ENCODE results near the gene FAM120A. TPM values are rescaled to one million over a fixed set of nuclear protein-coding genes. Genes with fewer than 3 reads are reported as not detected.

Gene FAM120A
- total RNA-seq, 1 experiment from 2014 or later = 89.6 TPM

DNA sequence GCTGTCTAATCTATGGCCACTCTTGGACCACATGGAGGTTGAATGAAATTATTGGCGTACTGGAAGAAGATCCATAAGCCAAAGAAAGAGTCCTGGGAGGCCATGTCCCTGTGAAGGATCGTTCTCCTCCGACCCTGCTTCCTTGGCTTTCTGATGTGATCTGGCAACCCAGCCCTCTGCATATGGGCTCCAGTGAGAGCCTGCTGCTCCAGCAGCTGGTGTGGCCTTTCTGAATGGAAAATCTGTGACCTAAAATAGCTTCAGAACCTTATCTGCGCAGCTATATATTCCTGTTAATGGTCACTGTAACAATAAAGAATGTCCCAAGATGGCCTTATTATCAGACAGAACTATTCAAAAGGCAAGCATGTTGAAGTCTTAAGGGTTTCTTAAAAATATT, 84.7 kb downstream of the FAM120A start:
- Histone ChIP-seq H3K4me2 (ENCODE audit: low read length) (no peak overlapping the region), H3K79me2 (ENCODE audit: low read length) (no peaks in the 10 kb centered on the region)

DNA sequence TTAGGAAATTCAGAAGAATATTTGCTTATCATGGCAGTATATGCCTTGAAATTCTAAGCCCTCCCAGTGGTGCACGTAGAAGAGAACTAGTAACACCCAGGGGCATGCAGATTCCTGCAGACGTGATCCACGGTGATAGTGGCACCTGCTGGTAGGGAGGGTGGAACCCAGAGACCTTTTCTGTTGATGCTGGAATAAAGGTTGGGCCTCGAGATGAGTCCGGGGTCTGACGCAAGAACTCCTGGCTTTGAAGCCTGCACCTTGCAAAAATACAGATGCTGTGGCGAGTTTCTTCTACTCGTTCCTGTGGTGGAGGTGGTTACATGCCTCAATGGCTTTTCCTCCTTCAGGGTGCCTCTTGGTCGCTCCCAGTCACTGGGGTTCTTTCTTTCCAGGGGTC, 85.4 kb downstream of the FAM120A start:
- ATAC-seq (no peak), DNase-seq (no peak)
- no peaks in the 10 kb centered on the region for H3K4me1 ChIP-seq (ENCODE audit: insufficient read depth, low read length)
- no peak overlapping the region for H3K9ac ChIP-seq (ENCODE audit: low read length)
- intact Hi-C loops (cut with micrococcal nuclease) = no loop called here
- H4K20me1 ChIP-seq (ENCODE audit: low read length) = no peaks in the 10 kb centered on the region
- CTCF ChIA-PET = no interaction called here
- no peaks in the 10 kb centered on the region for H3F3A ChIP-seq (ENCODE audit: low read length, unreplicated experiment)
- H3K4me3 ChIP-seq (ENCODE audit: low read length) = no peak overlapping the region
- H3K36me3 ChIP-seq (ENCODE audit: low read depth, low read length) = peaks cover 25% of the 10 kb centered on the region
- no peaks in the 10 kb centered on the region for H3K27me3 ChIP-seq (ENCODE audit: low read length)
- no peak overlapping the region for H3K4me2 ChIP-seq (ENCODE audit: low read length)
- H3K79me2 ChIP-seq (ENCODE audit: low read length) = no peaks in the 10 kb centered on the region
- TF ChIP-seq EZH2 (IDR thresholded peaks at IDR 0.05; ENCODE audit: low read length, unreplicated experiment) (no peak), EZH2phosphoT487 (IDR thresholded peaks at IDR 0.05; ENCODE audit: borderline replicate concordance, low read length) (no peak)
- TF ChIP-seq, protein P1, sequence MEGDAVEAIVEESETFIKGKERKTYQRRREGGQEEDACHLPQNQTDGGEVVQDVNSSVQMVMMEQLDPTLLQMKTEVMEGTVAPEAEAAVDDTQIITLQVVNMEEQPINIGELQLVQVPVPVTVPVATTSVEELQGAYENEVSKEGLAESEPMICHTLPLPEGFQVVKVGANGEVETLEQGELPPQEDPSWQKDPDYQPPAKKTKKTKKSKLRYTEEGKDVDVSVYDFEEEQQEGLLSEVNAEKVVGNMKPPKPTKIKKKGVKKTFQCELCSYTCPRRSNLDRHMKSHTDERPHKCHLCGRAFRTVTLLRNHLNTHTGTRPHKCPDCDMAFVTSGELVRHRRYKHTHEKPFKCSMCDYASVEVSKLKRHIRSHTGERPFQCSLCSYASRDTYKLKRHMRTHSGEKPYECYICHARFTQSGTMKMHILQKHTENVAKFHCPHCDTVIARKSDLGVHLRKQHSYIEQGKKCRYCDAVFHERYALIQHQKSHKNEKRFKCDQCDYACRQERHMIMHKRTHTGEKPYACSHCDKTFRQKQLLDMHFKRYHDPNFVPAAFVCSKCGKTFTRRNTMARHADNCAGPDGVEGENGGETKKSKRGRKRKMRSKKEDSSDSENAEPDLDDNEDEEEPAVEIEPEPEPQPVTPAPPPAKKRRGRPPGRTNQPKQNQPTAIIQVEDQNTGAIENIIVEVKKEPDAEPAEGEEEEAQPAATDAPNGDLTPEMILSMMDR (conservative IDR thresholded peaks at IDR 0.05; ENCODE audit: low read depth, low read length) = no peak
- no peaks in the 10 kb centered on the region for H3K9me3 ChIP-seq (ENCODE audit: low read length)
- no peak overlapping the region for H3K27ac ChIP-seq (ENCODE audit: low read length)
- no TSS peak for BruUV-seq (replicated peaks)
- no peaks in the 10 kb centered on the region for H3K9me2 ChIP-seq (replicated peaks; ENCODE audit: low read length)
- POLR2A ChIA-PET (ENCODE audit: unreplicated experiment) = no interaction called here
- H2AFZ ChIP-seq (ENCODE audit: low read length) = no peak overlapping the region

More for the DNA sequence above, 84.7 kb downstream of the FAM120A start:
- peaks cover 26% of the 10 kb centered on the region for H3K36me3 ChIP-seq (ENCODE audit: low read depth, low read length)
- intact Hi-C loops (cut with micrococcal nuclease) = no loop called here
- no peaks in the 10 kb centered on the region for H3K9me2 ChIP-seq (replicated peaks; ENCODE audit: low read length)
- no peaks in the 10 kb centered on the region for H3K4me1 ChIP-seq (ENCODE audit: insufficient read depth, low read length)
- H2AFZ ChIP-seq (ENCODE audit: low read length) = no peak overlapping the region
- no peaks in the 10 kb centered on the region for H3F3A ChIP-seq (ENCODE audit: low read length, unreplicated experiment)
- no peak overlapping the region for H3K27ac ChIP-seq (ENCODE audit: low read length)
- DNase-seq (no peak), ATAC-seq (no peak)
- ChIA-PET POLR2A (ENCODE audit: unreplicated experiment) (no interaction called here), CTCF (no interaction called here)
- no peaks in the 10 kb centered on the region for H3K27me3 ChIP-seq (ENCODE audit: low read length)
- TF ChIP-seq EZH2phosphoT487 (IDR thresholded peaks at IDR 0.05; ENCODE audit: borderline replicate concordance, low read length) (no peak), EZH2 (IDR thresholded peaks at IDR 0.05; ENCODE audit: low read length, unreplicated experiment) (no peak)
- TF ChIP-seq, protein P1 (conservative IDR thresholded peaks at IDR 0.05; ENCODE audit: low read depth, low read length) = no peak
- H3K9me3 ChIP-seq (ENCODE audit: low read length) = no peaks in the 10 kb centered on the region
- H3K9ac ChIP-seq (ENCODE audit: low read length) = no peak overlapping the region
- no TSS peak for BruUV-seq (replicated peaks)
- no peaks in the 10 kb centered on the region for H4K20me1 ChIP-seq (ENCODE audit: low read length)
- no peak overlapping the region for H3K4me3 ChIP-seq (ENCODE audit: low read length)

DNA sequence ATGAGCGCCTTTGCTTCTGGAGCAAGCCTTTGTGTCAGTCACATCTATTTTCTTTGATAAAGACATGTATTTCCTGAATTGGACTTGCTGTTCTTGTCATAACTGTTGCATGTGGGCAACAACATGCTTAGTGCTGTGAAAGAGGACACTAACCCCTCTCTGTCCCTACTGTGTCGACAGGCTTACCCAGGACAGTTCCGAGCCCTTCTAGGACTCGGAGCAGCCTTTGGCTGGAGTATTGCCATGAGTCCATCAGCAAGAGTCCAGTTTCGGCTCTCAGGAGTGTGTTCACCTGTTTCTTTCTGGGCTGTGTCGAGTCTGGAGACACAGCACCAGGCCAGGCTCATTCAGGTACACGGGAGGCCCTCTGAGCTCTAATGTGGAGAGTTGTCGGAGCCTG, 88.8 kb downstream of the FAM120A start:
- intact Hi-C loops (cut with micrococcal nuclease) = no loop called here
- Histone ChIP-seq H3K4me1 (ENCODE audit: insufficient read depth, low read length) (no peaks in the 10 kb centered on the region), H3K9me2 (replicated peaks; ENCODE audit: low read length) (no peaks in the 10 kb centered on the region), H3K79me2 (ENCODE audit: low read length) (no peaks in the 10 kb centered on the region), H3F3A (ENCODE audit: low read length, unreplicated experiment) (no peaks in the 10 kb centered on the region), H3K4me3 (ENCODE audit: low read length) (no peak overlapping the region), H3K27ac (ENCODE audit: low read length) (no peak overlapping the region), H4K20me1 (ENCODE audit: low read length) (no peaks in the 10 kb centered on the region), H3K9ac (ENCODE audit: low read length) (no peak overlapping the region), H3K4me2 (ENCODE audit: low read length) (no peak overlapping the region), H3K27me3 (ENCODE audit: low read length) (no peaks in the 10 kb centered on the region), H3K9me3 (ENCODE audit: low read length) (no peaks in the 10 kb centered on the region), H2AFZ (ENCODE audit: low read length) (no peak overlapping the region), H3K36me3 (ENCODE audit: low read depth, low read length) (peaks cover 11% of the 10 kb centered on the region)
- TF ChIP-seq EZH2 (IDR thresholded peaks at IDR 0.05; ENCODE audit: low read length, unreplicated experiment) (no peak), EZH2phosphoT487 (IDR thresholded peaks at IDR 0.05; ENCODE audit: borderline replicate concordance, low read length) (no peak)
- TF ChIP-seq, protein P1 (conservative IDR thresholded peaks at IDR 0.05; ENCODE audit: low read depth, low read length) = no peak
- no peak for ATAC-seq
- CTCF ChIA-PET = no interaction called here
- POLR2A ChIA-PET (ENCODE audit: unreplicated experiment) = no interaction called here
- BruUV-seq (replicated peaks) = no TSS peak
- no peak for DNase-seq

All from PC-3 (cell line).